HG03045 (cell line): ENCODE results near the gene KCNQ4.

Experiments
- ATAC-seq: cut with Tn5 transposase; IDR thresholded peaks from one replicate; pipeline ENCODE4 v1.9.1; 2021; ENCODE audit warnings: mild to moderate bottlenecking, moderate library complexity; ENCODE audit not compliant: unreplicated experiment

KCNQ4 gene

DNA sequence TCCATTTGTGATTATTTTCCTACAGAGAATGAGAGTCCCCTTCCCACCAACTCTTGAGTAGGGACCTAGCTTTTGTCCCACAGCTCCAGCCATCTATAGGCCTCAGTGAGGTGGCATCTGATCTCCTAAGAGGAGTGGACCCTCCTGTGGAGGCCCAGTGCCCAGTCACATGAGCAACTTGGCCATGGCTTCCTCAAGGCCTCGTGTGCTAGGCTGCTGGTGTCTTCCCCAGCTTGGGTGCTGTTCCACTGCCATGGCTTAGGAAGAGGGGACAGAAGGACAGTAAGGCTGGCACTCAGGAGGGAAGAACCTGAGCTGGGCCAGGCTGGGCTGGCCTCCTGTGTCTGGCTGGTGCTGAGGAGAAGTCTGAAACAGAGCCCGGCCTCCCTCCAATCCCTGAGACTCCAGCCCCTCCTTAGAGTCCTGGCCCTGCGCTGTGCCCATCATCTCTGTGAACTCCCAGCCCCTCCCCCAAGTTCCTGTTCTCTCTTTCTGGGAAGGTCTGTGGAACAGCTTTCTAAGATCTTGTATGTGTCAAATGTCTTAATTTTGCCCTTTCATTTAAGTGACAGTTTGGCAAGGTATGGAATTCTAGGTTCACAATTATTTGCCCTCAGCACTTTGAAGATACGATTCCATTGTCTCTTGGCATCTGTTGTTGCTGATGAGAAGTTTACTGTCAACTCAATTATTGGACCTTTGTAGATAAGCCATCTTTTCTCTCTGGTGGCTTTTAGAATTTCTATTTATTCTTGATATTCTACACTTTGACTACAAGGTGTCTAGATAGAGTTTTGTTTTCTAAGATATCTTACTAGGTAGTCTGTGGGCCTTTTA is 7.1 kb upstream of the KCNQ4 start:
- ATAC-seq = no peak

DNA sequence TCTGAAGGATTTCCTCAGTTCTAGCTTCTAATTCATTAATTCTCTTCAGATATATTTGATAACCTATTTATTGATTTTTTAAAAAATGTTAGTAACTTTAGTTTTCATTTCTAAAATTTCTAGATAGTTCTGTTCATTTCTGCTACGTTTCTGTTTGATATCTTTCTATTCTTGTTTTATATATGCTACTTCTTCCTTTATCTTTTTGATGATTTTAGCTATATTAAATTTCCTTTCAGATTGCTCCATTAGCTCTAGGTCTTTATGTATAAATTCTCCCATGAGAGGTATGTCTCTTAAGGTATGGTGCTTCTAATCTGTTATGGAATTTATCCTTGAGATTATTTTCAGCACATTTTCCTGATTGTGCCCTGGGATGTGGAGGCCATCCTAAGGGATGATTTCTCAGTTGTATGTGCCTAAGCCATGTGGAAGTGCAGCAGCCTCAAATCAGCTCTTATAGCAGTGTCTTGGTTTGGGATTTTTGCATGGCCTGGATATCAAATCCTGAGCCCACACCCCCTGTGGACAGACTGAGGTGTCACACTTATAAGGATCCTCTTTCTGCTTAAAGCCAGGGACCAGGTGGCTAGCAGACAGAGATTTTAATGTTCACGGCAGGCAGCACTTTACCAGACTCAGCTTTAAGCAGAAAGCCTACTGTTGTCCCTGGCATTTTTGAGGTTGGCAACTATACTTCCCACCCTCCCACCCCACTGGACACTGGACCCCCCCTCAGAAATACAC is 6.2 kb upstream of the KCNQ4 start:
- ATAC-seq = no peak

DNA sequence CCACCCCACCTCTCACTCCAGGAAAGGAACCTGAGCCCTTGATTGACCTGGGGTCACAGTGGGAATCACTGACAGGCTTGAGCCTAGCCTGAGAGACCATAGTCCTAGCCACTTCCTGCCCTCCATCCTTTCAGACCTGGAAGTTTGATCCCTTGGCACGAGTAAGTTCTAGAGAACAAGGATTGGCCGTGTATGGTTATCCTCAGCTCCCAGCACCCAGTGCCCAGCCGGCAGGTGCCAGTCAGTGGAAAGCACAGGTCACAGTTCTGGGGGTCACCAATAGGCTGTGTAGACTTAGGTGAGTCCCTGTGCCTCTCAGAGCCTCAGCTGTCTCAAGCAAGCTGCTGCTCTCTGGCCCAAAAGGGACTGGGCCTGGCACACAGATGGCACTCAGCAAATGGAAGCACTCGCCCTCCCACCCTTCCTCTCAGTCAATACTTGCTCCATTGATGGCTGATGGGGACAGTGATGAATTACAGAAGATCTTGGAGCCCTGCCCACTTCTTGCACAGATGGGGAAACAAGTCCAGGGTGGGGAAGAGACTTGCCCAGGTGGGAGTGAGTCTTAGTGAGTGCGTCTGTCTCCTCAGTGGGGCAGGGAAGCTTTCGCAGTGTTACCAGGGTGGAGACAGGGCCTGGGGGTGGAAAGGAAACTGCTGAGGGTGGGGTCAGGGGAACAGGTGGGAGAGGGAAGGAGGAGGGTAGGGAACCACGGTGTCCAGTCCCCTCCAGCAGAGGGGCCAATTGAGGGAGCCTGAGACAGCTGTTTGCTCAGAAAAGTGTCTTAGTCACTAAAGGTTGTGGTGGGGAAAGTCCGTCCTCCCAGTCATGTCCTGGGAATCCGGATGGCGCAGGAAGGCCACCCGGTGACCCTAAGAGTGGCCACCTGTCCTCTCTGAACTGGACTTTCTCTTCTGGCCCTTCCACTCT is 2.6 kb upstream of the KCNQ4 start:
- ATAC-seq = no peak

GRCh38 chr1:40781608-40781971 is 2.0 kb upstream of the KCNQ4 start:
- ATAC-seq = no peak

DNA sequence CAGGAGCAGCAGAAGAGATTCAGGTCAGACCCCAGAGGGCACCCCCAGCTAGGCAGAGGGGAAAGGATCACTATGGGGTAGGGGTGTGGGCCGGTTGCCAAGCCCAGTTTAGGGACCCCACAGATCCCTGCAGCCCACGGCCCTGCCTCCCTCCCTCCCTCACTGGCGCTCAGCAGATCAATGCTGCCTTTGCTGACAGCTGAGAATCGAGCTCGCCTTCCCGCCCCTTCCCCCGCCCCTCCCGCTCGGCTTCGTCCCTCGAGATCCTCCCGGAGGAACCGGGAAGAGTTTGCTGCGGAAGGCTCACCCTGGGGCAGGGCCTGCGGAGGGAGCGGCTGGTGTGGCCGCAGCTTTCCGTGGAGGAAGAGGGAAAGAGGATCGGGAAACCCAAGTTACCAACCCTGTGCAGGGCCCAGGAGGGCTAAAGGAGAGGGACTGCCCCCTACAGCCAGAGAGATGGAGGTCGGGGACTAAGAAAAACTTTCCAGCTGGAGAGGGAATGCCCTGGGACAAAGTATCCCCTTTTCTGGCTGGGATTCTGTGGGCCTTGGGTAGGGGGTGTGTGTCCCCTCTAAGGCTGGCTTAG is 1.1 kb upstream of the KCNQ4 start:
- no peak for ATAC-seq

- ATAC-seq = no peak
Measured at GRCh38 chr1:40784141-40784770, 669 bp downstream of the KCNQ4 start.

DNA sequence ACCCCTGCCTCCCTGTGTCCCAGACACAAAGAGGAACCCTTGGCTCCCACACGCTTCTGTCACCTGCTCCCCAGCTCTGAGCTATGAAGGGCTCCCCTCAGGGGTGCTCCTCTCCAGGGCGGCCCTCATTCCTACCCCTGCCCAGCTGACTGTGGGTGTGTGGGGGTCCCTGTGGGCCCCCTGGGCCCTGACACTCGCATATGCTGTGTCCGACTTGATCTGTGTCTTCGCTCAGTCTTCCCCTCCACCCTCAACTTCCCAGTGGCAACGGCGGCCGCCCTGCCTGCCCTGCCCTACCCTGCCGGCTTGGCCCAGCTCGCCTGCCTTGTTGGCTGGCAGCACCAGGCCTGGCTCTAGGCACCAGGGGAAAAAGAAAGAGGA is 1.2 kb downstream of the KCNQ4 start:
- ATAC-seq = no peak

DNA sequence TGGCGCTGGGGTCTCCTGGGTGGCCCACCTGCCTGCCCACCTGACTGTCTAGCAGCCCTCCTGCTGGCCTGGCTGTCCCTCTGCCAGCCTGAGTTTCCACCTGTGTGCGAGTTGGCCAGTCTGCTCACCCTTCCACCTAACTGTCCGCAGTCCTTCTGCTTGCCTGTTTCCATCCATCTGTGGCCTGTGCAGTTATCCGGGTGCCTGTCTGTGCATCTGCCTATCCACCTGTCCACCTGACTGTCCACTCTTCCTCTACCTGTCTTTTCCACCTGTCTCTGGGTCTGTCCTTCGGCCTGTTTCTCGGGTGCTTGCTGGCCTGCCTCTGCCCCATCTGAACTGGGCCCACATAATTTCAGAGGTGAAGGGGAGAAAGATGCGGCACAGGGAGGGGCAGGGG is 1.9 kb downstream of the KCNQ4 start:
- ATAC-seq = no peak

DNA sequence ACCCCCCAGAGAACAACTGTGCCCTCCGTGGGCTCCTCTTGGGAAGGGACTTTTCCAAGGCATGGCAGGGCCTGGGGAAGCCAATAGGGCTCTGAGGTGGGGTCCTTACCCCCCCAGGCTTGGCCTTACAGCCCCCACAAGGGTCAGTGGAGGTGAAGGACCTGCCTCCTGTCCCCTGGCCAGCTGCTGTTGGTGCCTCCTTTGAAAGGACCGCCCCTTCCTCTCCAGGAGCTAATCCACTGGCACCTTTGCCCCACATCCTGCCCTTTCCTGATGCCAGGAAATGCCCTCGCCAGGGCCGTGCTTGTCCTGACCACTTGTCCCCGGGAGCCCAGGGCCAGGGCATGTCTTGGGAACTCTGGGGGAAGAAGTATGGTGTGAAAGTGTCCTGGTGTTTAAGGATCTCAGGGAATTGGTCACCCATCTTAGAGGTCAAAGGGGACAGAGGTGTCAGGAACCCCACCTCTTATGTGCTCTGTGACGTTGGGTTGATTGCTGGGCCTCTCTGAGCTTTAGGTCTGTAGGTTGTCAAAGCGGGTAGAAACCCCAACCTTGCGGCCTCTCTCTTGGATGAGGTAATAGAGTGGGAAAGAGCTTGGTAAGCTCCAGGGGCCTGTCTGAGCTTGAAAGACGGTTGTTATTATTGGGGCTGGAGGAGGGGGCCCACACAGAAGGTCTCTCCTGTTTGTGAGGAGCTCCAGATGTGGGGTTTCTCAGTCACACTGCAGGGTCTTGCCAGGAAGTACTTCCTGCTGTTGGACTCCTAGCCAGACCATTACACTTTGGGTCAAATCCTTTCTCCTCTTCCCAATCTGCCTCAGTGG is 2.8 kb downstream of the KCNQ4 start:
- no peak for ATAC-seq

- no peak for ATAC-seq
Measured at GRCh38 chr1:40786995-40787705, 3.6 kb downstream of the KCNQ4 start.

DNA sequence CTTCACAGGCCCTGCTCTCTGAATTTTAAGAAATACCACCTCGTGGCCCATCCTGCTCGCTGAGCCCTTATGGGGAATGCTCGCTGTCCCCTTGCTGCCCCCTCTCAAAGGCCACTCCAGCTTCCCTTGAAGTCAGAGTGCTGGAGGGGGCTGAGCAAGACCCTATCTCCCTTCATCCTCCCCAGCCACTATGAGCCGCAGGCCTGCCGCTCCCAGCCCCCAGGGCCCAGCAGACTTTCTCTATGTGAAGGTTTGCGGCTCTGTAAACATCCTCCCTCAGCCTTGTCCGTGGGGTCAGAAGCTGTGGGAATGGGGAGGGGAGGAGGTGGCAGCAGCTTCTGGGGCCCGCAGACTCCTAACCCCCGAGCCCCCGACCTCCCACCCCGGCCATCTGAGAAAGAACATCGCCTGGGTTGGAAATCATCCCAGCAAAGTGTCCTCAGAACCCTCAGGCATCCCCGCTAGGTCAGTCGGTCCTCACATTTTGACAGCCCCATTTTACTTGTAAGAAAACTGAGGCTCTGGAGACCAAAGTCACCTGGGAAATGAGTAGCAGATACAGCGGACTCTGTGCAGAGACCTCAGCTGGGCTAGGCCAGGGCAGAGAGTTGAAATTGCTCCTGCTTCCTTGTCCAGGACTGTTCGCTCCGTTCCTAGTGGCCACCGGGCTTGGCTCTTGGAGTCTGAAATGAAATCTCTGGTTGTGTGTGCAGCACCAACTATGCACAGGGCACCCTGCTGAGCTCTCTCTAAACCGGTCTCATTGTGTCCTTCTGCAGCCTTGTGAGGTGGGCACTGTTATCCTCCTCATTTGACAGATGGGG is 4.4 kb downstream of the KCNQ4 start:
- ATAC-seq = no peak

- ATAC-seq = no peak
Measured at GRCh38 chr1:40788561-40789341, 5.2 kb downstream of the KCNQ4 start.

DNA sequence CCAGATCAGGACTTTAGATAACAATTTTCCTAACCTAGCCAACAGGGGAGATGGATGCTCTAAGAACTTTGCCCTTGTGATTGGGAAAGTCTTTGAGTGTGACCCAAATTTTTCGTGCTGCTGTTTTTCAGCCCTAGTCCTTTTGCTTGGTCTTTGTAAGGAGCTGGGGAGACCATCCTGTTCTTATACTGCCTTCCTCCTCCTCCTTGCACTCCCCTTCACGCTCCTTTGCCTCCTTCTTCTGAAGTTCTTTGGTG is 5.7 kb downstream of the KCNQ4 start:
- ATAC-seq = no peak

DNA sequence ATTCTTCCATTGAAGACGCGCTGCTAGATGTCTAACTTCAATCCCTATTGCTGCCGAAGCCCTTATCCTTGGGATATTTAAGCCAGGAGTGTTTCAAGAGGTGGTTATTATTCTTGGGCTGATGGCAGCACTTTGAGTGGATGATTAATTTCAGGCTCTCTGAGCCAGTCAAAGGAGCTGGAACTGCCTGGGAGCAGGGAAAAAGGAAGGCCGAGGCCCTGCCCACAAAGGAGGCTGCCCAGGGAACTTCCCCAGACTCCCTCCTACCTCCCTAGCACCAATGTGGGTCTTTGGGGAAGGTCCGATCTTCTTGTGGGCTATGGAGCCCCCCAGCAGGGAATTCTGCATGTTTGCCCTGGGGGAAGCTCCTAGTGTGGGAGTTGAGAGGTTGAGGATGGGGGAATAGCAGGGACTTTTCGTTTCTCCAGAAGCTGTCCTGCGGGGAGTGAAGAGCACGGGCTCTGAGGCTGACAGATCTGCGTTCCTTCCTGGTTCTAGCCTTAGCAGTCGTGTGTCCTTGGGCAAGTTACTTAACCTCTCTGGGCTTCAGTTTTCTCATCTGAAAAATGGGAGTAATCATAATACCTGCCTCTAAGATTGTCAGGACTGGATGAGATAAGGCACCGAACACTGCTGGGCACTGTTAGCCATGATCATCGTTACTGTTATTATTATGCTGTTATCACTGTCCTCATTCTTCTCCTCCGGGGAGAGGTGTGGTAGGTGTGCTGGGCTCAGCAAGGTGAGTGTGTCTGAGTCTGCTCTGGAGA is 6.3 kb downstream of the KCNQ4 start:
- no peak for ATAC-seq

- ATAC-seq = no peak
Measured at GRCh38 chr1:40792036-40792435, 8.4 kb downstream of the KCNQ4 start.

DNA sequence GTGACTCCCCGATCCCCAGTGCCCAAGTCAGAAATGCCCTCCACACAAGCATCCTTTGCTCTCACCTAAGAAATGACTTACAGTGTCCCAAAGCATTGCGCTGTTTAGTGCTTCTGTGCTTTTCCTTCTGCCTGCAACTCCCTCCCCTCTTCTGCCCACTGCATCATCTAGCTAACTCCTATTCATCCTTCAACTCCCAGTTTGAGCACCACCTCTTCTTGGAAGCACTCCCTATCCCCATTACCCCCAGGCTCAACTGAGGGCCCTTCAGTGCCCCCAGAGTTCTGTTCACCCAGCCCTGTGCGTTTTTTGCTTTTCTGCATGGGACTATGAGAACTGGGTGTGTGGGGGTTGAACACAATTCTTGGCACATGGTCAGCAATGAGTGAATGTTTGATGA is 10.0 kb downstream of the KCNQ4 start:
- ATAC-seq = no peak

- no peak for ATAC-seq
Measured at GRCh38 chr1:40794048-40794447, 10.5 kb downstream of the KCNQ4 start.
